ENCODE results near the gene SYNJ1. TPM values are rescaled to one million over a fixed set of nuclear protein-coding genes. Genes with fewer than 3 reads are reported as not detected.

Gene SYNJ1
- total RNA-seq, 4 donors from 2014 or later = 8.0 to 21.4 (median 13.3) TPM

- TF ChIP-seq CTCF (IDR thresholded peaks at IDR 0.05) = no peak
- no peak for TF ChIP-seq POLR2A (IDR thresholded peaks at IDR 0.05)
- no peak for TF ChIP-seq EP300 (IDR thresholded peaks at IDR 0.05)
- no peak overlapping the region for H3K27ac ChIP-seq
- peaks cover 0 to 26% (median 8%) of the 10 kb centered on the region in 4 donors for H3K4me1 ChIP-seq
- no peaks in the 10 kb centered on the region for H3K9me3 ChIP-seq
- 85 to 88% methylated on average over 5 of the region's 5 CpGs for WGBS, 2 donors
- no peak for DNase-seq (ENCODE audit: low spot score in 2 of 2)
- no peak overlapping the region for H3K4me3 ChIP-seq
- no peaks in the 10 kb centered on the region for H3K27me3 ChIP-seq
- H3K36me3 ChIP-seq = peaks cover 0 to 63% (median 14%) of the 10 kb centered on the region in 3 donors
Measured at GRCh38 chr21:32608851-32609250, 119.0 kb downstream of the SYNJ1 start.

- TF ChIP-seq POLR2A (IDR thresholded peaks at IDR 0.05) = no peak
- TF ChIP-seq CTCF (IDR thresholded peaks at IDR 0.05) = no peak
- TF ChIP-seq EP300 (IDR thresholded peaks at IDR 0.05) = no peak
- Histone ChIP-seq H3K27ac (no peak overlapping the region), H3K4me1 (peaks cover 0 to 7% (median 0%) of the 10 kb centered on the region in 4 donors), H3K9me3 (no peaks in the 10 kb centered on the region), H3K27me3 (no peaks in the 10 kb centered on the region), H3K36me3 (peaks cover 3 to 89% (median 22%) of the 10 kb centered on the region in 3 donors), H3K4me3 (no peak overlapping the region)
- no peak for DNase-seq (ENCODE audit: low spot score in 2 of 2)
- WGBS, 2 donors = 77 to 80% methylated on average over 8 of the region's 8 CpGs
Measured at GRCh38 chr21:32605469-32605868, 122.3 kb downstream of the SYNJ1 start.

- WGBS, 2 donors = 64 to 69% methylated on average over 8 of the region's 8 CpGs
Measured at GRCh38 chr21:32604464-32604863, 123.3 kb downstream of the SYNJ1 start.

GRCh38 chr21:32603131-32603530, 124.7 kb downstream of the SYNJ1 start:
- no peaks in the 10 kb centered on the region for H3K4me1 ChIP-seq
- WGBS, 2 donors = 63 to 68% methylated on average over 8 of the region's 8 CpGs
- H3K27me3 ChIP-seq = no peaks in the 10 kb centered on the region
- H3K36me3 ChIP-seq = peaks cover 3 to 90% (median 22%) of the 10 kb centered on the region in 3 donors
- TF ChIP-seq EP300 (IDR thresholded peaks at IDR 0.05) (no peak), CTCF (IDR thresholded peaks at IDR 0.05) (no peak), POLR2A (IDR thresholded peaks at IDR 0.05) (no peak)
- no peak for DNase-seq (ENCODE audit: low spot score in 2 of 2)
- H3K9me3 ChIP-seq = no peaks in the 10 kb centered on the region
- no peak overlapping the region for H3K27ac ChIP-seq
- H3K4me3 ChIP-seq = no peak overlapping the region

More at GRCh38 chr21:32604464-32604863, 123.3 kb downstream of the SYNJ1 start:
- H3K27ac ChIP-seq = no peak overlapping the region
- DNase-seq (ENCODE audit: low spot score in 2 of 2) = no peak
- peaks cover 3 to 92% (median 22%) of the 10 kb centered on the region in 3 donors for H3K36me3 ChIP-seq
- no peaks in the 10 kb centered on the region for H3K9me3 ChIP-seq
- H3K4me3 ChIP-seq = no peak overlapping the region
- no peaks in the 10 kb centered on the region for H3K27me3 ChIP-seq
- H3K4me1 ChIP-seq = no peaks in the 10 kb centered on the region
- no peak for TF ChIP-seq POLR2A (IDR thresholded peaks at IDR 0.05)
- TF ChIP-seq CTCF (IDR thresholded peaks at IDR 0.05) = no peak
- TF ChIP-seq EP300 (IDR thresholded peaks at IDR 0.05) = no peak

GRCh38 chr21:32602099-32602498, 125.7 kb downstream of the SYNJ1 start:
- H3K9me3 ChIP-seq = no peaks in the 10 kb centered on the region
- no peak overlapping the region for H3K4me3 ChIP-seq
- H3K36me3 ChIP-seq = peaks cover 3 to 87% (median 22%) of the 10 kb centered on the region in 3 donors
- no peaks in the 10 kb centered on the region for H3K27me3 ChIP-seq
- DNase-seq (ENCODE audit: low spot score in 2 of 2) = no peak
- H3K27ac ChIP-seq = no peak overlapping the region
- TF ChIP-seq EP300 (IDR thresholded peaks at IDR 0.05) (no peak), CTCF (IDR thresholded peaks at IDR 0.05) (no peak), POLR2A (IDR thresholded peaks at IDR 0.05) (no peak)
- no peaks in the 10 kb centered on the region for H3K4me1 ChIP-seq
- WGBS, 2 donors = 91 to 96% methylated on average over 6 of the region's 6 CpGs

Data from tibial nerve (tissue), 4 donors.